ENCODE measurements around the gene NKX6-2. TPM values are rescaled to one million over a fixed set of nuclear protein-coding genes. Genes with fewer than 3 reads are reported as not detected.
"Not testable (repeated sequence)": the region's sequence is repeated elsewhere in the genome, so short reads cannot be mapped to it uniquely, and the experiment has no call there.

Gene NKX6-2
- total RNA-seq, 1 donor from 2014 or later: not detected

DNA sequence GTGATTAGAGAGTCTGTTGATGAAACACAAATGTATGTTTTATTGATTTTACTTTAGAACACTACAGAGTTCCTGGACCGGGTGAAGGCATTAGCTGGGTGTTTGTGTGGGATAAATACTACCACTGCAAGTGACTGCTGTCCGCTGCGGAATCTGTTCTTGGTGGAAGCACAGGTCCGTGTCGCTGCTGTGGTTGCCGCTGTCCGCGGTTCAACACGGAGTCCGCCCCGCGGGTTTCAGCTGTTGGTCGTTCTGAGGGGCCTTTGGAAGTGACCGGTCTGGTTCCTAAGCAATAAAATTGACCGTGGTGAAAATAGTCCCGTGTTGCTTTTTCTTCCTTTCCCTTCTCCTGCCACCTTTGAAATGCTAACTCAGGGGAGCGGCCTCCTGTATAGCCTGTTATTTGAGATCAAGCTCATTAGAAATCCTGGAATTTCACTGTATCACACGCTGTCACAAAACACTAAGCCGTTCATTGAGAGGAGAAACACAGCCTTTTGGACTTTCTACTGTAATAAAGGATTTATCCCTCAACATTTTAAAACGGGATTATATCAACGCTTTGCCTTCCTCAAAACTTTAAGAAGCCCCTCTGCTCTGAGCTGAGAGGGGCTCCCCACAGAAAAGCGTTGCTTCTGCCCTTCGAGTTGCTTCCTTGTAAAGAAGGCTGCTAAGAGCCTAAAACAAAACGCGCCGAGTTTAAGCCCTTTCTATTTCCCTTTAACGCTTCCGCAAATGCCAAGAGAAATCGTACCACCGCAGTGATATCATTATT lies 2.6 kb downstream of the NKX6-2 start:
- intact Hi-C loops (cut with micrococcal nuclease): loop anchor here (10.0 kb wide), 1 partner anchor 129 kb away; no protein-coding TSS in a partner anchor

GRCh38 chr10:132781556-132781955 lies 4.4 kb downstream of the NKX6-2 start:
- intact Hi-C loops (cut with micrococcal nuclease): loop anchor here (10.0 kb wide), 1 partner anchor 127 kb away; no protein-coding TSS in a partner anchor

GRCh38 chr10:132780356-132780755 lies 5.6 kb downstream of the NKX6-2 start:
- intact Hi-C loops (cut with micrococcal nuclease): loop anchor here (10.0 kb wide), 1 partner anchor 126 kb away; no protein-coding TSS in a partner anchor

- intact Hi-C loops (cut with micrococcal nuclease): loop anchor here (10.0 kb wide), 1 partner anchor 125 kb away; no protein-coding TSS in a partner anchor
Measured at GRCh38 chr10:132779549-132780294, 6.2 kb downstream of the NKX6-2 start.

- intact Hi-C loops (cut with micrococcal nuclease): no loop called here
Measured at GRCh38 chr10:132777441-132777840, 8.5 kb downstream of the NKX6-2 start.

DNA sequence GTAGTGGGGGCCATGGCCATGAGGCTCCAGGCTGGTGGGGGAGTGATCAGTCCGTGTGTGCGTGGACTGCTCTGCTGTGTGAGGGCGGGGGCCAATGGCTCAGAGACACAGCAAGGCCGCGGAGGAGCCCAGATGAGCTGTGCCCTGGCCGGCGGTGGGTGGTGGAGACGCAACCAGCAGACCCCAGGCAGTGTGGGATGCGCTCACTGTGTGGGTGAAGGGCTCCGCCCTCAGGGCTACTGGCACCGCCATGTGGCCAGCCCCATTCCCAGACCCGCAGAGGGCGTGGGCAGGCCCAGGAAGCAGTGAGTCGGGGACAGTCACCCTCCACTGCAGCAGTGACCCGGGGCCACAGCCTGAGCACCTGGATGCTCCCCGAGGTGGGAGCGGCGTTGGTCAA lies 9.1 kb downstream of the NKX6-2 start:
- intact Hi-C loops (cut with micrococcal nuclease): no loop called here

GRCh38 chr10:132776186-132776585 lies 9.8 kb downstream of the NKX6-2 start:
- intact Hi-C loops (cut with micrococcal nuclease): no loop called here

DNA sequence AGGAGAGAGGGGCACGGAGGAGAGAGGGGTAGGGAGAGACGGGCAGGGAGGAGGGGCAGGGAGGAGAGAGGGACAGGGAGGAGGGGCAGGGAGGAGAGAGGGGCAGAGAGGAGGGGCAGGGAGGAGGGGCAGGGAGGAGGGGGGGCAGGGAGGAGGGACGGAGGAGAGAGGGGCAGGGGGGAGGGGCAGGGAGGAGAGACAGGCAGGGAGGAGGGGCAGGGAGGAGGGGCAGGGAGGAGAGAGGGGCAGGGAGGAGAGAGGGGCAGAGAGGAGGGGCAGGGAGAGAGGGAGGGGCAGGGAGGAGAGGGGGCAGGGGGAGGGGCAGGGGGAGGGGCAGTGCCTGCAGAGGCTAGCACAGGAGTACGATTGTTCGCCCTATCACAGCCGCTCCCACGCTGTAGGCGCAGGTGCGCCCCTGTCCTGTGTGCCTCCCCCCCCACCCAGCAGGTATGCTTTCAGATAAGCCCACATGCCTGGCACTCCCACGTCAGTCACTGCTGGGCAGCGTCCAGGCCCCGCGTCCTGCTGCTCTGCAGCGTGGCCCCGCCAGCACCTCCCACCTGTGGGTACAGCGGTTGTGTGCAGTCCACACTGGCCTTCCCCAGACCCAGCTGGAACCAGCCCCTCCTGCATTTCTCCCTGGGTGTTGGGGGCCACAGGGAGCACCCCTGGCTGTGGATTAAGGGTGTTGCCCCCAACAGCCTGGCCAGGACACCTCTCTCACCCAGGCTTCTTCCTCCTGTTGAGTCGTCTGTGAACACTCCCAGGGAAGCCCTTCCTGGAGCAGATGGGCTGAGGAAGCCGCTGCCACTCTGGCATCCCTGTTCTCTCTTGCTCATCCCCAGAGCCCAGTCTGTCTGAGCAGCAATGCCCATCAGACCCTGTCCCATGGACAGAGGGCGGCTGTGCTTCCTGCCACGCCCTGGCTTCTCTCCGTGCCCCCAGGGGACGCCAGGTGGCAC lies 10.8 kb downstream of the NKX6-2 start:
- intact Hi-C loops (cut with micrococcal nuclease): no loop called here

- intact Hi-C loops (cut with micrococcal nuclease): no loop called here
Measured at GRCh38 chr10:132774181-132774901, 11.6 kb downstream of the NKX6-2 start.

DNA sequence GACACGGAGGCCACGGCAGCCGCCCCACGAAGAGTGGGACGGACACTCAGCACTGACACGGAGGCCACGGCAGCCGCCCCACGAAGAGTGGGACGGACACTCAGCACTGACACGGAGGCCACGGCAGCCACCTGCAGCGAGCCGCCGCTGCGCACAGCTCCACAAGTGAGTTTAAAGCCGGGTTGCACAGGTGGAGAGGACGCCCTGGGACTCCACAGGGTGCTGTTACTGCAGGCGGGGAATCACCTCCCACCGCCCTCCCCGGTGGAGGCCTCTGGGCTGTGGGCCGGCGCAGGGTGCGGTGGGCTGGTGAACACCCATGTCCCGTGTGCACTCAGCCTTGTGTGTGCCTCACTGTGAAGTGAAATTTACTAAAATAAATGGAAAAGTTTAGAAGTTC lies 13.1 kb downstream of the NKX6-2 start:
- intact Hi-C loops (cut with micrococcal nuclease): not testable (repeated sequence)

- intact Hi-C loops (cut with micrococcal nuclease): no loop called here
Measured at GRCh38 chr10:132770061-132771021, 15.6 kb downstream of the NKX6-2 start.

GRCh38 chr10:132768346-132769248 lies 17.4 kb downstream of the NKX6-2 start:
- intact Hi-C loops (cut with micrococcal nuclease): no loop called here

DNA sequence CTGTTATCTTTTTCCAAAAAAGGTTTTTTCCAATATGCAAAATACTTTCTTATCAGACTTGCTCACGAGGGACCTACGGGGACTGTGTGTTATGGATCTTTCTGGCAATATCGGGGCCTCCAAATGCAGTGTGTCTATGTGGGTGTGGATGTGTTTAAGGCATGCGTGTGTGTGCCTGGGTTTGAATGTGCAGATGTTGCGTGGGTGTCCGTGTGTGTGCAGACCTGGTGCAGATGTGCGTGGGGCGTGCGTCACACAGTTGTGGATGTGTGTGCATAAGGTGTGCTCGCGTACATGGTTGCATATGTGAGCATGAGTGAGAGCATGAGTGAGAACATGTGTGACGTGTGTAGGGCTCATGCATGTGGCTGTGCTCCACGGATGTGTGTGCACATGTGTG lies 19.7 kb downstream of the NKX6-2 start:
- intact Hi-C loops (cut with micrococcal nuclease): no loop called here

DNA sequence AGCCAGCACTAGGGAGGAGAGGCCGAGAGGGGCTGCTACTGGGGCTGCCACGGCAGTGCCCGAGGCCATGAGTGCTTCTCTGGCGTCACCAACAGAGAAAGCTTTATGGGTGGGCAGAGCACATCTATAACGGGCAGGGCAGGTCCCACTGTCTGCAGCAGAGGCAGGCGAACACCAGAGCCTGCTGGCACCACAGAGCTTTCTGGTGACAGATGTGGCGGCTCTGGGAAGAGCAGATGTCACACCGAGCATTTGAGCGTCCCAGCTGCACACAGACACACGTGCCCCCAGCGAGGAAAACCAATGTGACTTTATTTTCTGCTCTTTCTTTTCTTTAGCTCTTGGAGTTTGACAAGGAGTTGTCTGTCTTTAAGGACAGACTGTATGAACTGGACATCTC lies 20.5 kb downstream of the NKX6-2 start:
- intact Hi-C loops (cut with micrococcal nuclease): no loop called here

DNA sequence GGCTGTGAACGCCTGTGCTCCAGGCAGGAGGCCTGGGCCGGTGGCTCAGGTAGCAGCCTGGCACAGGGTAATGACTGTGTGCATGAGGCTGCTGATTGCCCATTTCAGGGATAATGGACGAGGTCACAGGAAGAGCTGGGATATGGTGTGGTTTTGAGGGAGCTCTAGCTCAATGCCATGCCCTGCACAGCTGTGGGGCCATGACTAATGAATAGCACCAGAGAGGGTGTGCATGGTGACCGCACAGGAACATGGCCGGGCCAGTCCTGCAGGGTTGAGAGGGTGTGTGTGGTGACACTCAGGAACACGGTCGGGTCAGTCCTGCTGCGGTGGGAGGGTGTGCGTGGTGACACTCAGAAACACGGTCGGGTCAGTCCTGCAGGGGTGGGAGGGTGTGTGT lies 21.8 kb downstream of the NKX6-2 start:
- intact Hi-C loops (cut with micrococcal nuclease): no loop called here

- intact Hi-C loops (cut with micrococcal nuclease): no loop called here
Measured at GRCh38 chr10:132763545-132763944, 22.4 kb downstream of the NKX6-2 start.

DNA sequence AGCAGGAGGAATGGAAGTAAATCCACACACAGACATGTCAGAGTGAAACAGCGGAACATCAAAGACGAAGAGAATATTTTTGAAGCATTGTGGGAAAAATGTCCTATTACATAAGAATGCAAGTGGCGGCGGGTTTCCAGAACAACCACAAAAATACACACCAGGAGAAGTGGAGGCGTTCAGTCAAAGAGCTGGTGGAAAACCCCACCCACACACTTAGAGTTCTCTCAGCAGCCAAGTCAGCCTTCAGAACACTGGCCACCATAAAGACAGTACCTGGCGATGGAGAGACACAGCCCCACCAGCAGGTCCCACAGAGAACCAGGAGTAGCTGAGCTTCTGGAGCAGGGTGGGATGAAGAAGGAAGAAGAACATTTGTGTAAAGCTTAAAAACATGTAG lies 23.7 kb downstream of the NKX6-2 start:
- intact Hi-C loops (cut with micrococcal nuclease): no loop called here

GRCh38 chr10:132761395-132762060 lies 24.4 kb downstream of the NKX6-2 start:
- intact Hi-C loops (cut with micrococcal nuclease): no loop called here

All from T-helper 1 cell treated with Interleukin-12 subunit alpha and Interleukin-12 subunit beta and Interleukin-4 antibody, amounts not matched to agents 30 ng/mL and 1 ng/mL, for 36 hours (primary cell).